IPS-NIHi7 (cell line): Measurements from ENCODE around the gene SNAI1.
"Not testable (repeated sequence)": the region's sequence is repeated elsewhere in the genome, so short reads cannot be mapped to it uniquely, and the experiment has no call there.

ENCODE experiments used
- DNase-seq: peaks from one replicate; pipeline ENCODE4 v3.0.0; 2012; ENCODE audit warnings: mixed read lengths; ENCODE audit errors: extremely low spot score

The SNAI1 gene

DNA sequence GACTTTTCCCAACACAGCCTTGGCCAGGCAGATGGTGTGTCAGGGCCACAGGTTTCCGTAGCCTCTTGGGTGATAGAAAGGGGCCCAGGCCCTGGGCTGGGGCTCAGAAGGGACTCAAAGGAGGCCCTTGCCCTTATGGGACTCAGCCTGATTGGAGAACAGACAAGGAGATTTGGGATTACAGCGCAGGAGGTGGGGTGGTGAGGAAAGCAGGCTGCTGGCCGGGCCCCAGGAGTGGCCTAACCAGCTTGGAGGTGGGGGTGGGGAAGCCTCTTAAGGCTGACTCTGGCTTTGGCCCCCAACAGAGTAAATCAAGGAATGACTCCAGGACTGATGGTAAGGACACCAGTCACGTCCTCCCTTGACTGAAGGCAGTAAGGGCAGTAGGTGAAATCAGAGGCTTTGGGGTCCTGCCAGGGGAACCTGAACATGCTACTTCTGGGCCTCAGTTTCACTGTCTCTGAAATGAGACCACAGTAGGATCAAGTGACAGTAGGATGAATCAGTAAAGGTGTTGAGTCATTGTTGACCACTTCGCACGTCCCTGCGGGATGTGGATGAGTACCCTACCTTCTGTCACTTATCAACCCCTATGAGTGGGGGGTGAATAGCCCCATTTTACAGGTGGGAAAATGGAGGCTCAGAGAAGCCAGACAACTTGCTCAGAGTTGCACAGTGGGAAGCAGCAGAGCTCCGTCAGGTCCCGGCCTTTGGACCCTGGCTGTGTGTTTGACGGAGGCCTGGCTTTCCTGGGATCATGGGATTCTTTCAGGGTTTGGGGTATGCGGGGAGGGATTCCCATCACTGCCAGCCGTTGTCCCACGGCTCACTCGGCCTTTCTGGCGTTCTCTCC is 4.5 kb downstream of the SNAI1 start:
- DNase-seq = peak; percentile 34

DNA sequence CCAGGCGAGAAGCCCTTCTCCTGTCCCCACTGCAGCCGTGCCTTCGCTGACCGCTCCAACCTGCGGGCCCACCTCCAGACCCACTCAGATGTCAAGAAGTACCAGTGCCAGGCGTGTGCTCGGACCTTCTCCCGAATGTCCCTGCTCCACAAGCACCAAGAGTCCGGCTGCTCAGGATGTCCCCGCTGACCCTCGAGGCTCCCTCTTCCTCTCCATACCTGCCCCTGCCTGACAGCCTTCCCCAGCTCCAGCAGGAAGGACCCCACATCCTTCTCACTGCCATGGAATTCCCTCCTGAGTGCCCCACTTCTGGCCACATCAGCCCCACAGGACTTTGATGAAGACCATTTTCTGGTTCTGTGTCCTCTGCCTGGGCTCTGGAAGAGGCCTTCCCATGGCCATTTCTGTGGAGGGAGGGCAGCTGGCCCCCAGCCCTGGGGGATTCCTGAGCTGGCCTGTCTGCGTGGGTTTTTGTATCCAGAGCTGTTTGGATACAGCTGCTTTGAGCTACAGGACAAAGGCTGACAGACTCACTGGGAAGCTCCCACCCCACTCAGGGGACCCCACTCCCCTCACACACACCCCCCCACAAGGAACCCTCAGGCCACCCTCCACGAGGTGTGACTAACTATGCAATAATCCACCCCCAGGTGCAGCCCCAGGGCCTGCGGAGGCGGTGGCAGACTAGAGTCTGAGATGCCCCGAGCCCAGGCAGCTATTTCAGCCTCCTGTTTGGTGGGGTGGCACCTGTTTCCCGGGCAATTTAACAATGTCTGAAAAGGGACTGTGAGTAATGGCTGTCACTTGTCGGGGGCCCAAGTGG is 5.3 kb downstream of the SNAI1 start:
- DNase-seq = no peak

- peak; percentile 35 for DNase-seq
These were observed 6.7 kb downstream of the SNAI1 start for GRCh38 chr20:49989234-49990065.

GRCh38 chr20:49990271-49990720 is 7.5 kb downstream of the SNAI1 start:
- DNase-seq = no peak

GRCh38 chr20:49993301-49993751 is 10.5 kb downstream of the SNAI1 start:
- no peak for DNase-seq

DNA sequence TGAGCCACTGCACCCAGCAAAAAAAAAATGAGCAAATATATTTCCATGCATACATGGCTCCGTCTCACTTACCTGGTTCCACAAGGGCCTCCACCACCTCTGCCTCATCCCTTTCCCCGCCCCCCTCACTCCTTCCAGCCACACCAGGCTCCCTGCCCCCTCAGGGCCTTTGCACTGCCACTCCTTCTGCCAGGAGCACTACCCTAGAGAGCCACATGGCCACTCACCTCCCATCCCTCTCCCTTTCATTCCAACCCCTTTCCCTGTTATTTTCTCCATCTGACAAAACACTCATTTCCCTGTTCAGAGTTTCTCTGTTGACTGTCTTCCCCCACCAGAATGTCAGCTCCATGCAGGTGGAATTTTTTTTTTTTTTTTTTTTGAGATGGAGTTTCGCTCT is 12.8 kb downstream of the SNAI1 start:
- DNase-seq = no peak

DNA sequence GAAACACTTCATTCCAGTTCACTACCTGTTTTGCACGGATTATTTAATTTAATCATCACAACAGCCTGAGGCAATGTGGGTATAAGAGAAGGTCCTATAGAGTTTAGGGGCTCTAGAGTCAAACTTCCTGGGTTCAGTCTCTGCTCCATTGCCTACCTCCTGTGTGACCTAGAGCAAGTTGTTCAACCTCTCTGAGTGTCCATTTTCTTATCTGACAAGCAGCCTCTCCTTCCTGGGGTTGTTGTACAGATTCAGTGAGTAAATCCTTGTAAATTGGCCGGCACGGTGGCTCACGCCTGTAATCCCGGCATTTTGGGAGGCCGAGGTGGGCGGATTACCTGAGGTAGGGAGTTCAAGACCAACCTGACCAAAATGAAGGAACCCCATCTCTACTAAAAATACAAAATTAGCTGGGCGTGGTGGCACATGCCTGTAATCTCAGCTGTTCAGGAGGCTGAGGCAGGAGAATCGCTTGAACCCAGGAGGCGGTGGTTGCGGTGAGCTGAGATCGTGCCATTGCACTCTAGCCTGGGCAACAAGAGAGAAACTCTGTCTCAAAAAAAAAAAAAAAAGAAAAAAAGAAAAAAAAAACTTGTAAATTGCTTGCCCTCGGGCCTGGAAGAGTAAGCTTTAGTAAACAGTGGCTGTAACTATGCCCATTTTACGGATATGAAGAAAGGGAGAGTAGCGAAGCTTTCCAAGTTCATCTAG is 15.9 kb downstream of the SNAI1 start:
- DNase-seq = not testable (repeated sequence)

DNA sequence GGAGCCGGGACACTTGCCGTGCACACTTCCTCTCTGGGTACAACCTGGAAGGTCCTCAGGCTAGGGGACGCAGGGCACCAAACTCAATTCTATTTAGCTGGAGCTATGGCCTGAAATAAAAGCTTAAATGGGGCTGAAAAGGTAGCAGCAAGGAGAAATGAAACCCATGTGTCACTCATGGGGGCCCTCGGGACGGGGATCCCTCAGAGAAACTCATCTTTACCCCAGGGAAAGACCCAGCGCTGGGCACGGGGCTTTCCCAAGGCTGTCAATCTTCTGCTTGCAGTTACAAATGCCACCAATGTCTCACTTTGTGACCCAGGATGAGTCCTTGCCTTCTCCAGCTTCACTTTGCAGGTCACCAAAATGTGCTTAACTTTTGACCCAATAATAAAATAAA is 16.5 kb downstream of the SNAI1 start:
- no peak for DNase-seq

DNA sequence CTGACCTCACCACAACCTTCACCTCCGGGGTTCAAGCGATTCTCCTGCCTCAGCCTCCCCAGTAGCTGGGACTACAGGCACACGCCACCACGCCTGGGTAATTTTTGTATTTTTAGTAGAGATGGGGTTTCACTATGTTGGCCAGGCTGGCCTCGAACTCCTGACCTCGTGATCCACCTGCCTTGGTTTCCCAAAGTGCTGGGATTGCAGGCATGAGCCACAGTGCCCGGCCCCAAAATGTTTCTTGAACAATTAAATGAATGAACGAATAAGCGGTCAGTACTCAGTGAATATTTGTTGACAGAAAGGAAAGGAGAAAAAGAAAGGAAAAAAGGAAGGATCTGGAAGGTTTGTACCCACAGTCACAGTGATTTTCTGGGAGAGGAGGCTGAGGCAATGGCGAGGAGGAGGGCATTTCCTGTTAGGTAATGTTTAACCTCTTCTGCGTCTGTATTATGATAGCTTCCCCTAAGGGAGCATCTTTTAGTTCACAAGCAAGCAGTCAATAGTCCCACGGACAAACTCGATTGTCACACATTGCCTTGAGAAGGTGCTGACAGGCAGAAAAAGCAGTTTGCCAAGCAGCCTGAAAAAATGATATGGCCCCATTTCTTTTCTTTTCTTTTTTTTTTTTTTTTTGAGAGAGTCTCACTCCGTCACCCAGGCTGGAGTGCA is 17.9 kb downstream of the SNAI1 start:
- not testable (repeated sequence) for DNase-seq

DNA sequence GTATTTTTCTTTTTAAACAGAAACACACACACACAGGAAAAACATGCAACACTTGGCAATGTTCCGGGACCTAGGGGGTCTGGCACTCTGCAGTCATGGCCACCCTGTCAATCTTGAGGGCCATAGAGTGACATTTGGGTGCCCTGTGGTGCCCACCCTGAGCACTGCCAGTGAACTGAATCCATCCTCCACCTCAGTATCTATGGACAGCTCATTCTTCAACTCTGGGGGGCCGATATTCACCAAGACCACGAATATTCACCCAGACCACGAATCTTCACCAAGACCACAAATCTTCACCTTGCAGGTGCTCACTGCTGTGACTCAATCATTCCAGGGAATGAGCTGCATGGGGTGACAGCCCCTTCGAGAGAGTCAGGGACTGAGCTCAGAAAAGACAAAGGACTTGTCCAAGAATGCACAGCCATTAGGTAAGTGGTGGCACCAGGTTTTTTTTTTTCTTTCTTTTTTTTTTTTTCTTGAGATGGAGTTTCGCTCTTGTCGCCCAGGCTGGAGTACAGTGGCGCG is 19.1 kb downstream of the SNAI1 start:
- no peak for DNase-seq

GRCh38 chr20:50003253-50003656 is 20.5 kb downstream of the SNAI1 start:
- DNase-seq = no peak

GRCh38 chr20:50004229-50004628 is 21.4 kb downstream of the SNAI1 start:
- no peak for DNase-seq

DNA sequence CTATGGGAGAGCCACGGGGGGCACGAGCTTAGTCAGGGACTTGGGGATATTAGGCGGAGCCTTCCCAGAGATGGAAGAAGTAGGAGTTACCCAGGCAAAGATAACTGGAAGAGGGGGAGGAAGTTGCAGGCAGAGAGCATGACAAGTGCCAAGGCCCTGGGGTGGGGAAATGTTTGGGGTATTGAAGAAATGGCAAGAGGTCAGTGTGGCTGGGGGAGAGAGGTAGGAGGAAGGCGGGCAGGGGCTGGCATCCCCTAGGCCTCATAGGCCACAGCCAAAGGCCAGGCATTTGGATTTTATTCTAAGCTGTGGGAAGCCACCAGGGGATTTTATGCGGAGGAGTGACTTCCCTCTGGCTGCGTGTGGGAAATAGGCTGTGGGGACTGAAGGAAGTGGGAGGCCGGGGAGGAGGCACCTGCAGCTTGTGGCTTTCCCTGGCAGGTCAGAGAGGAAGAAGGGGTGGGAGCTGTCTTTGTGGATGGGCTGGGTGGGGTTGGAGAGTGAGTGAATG is 22.7 kb downstream of the SNAI1 start:
- DNase-seq = no peak

DNA sequence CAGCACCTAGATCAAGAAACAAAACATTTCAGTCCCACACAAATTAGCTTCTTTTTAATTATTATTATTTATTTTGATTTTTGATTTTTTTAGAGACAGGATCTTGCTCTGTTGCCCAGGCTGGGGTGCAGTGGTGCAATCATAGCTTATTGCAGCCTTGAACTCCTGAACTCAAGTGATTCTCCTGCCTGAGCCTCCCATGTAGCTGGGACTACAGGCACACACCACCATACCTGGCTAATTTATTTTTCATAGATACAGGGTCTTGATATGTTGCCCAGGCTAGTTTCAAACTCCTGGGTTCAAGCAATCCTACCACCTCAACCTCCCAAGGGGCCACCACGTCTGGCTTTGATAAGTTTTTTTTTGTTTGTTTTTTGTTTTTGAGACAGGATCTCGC is 24.6 kb downstream of the SNAI1 start:
- DNase-seq = no peak

DNA sequence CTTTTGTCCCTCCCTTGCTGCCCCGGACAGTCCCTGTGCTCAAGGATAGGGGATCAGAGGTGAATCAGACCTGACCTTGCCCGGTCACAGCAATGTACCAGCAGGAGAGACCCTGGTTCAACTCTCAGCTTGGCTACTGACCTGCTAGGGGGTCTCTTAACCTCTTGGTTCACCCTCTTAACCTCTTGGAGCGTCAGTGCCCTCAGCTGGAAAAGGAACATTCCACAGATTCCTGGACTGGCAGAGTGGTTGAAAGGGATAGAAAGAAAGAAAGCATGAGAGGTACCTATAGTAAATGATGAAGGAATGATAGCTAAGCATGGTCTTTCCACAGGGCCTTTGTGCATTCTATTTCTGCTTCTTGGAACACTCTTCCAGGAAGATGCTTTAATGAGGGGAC is 25.2 kb downstream of the SNAI1 start:
- DNase-seq = no peak

- peak; percentile 64 for DNase-seq
These were observed 27.0 kb downstream of the SNAI1 start for GRCh38 chr20:50009521-50010454.

GRCh38 chr20:50011597-50011996 is 28.8 kb downstream of the SNAI1 start:
- DNase-seq = not testable (repeated sequence)

DNA sequence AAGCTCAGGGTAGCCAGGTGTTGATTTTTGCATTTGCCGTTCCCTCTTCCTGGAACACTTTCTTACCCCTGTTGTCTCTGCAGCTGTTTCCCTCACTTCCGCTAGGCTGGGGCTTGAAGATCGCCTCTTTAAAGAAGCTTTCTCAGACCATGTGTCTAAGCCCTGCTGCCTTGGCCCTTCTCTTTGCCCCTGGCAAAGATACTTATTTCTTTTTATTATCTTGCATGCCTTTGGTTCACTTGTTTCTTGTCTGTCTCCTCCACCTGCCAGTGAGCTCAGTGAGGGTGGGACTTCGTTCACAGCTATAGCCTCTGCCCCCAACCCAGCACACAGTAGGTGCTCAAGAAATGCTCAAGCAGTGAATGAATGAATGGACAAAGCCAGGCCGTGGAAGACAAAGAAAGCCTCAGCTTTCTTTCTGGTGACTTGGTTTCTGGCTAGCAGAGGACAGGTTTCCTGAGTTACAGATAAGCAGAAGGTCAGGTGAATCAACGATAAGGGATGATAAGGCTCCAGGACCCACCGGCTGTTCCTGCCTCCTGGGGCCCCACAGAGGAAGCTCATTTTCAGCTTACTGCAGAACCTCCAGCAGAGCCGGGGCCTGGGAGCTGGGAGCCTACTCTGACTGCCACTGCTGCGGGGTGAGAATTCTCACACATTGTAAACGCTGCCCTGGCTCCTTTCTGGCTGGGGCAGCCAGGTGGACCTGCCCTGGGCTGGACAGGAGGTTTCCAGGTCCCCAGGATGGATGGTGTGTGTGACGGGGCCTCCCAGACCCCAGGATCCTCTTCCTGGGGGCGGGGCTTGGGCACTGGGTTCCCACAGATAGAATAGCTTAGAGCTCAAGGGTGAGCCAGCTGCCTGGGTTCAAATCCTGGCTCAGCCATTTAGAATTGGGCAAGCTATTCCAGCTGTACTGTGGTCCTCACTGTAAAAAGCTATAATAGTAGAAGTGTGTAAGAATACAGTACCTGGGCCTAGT is 29.8 kb downstream of the SNAI1 start:
- DNase-seq = peak; percentile 36
